Limb (tissue), 2 donors: ENCODE measurements around the gene LSAMP.
"Not testable (repeated sequence)": the region's sequence is repeated elsewhere in the genome, so short reads cannot be mapped to it uniquely, and the experiment has no call there.

Source experiments
- DNase-seq, 2 donors: peaks; one replicate each; pipeline ENCODE4 v3.0.0-alpha.2; 2016; ENCODE audit errors: extremely low spot score in 2 of 2

Gene LSAMP

GRCh38 chr3:116118475-116119169, 326.7 kb downstream of the LSAMP start:
- no peak for DNase-seq

GRCh38 chr3:116114586-116114985, 330.7 kb downstream of the LSAMP start:
- DNase-seq = no peak

- DNase-seq = no peak
Measured at GRCh38 chr3:116112696-116113095, 332.6 kb downstream of the LSAMP start.

- DNase-seq = no peak
Measured at GRCh38 chr3:116111765-116112164, 333.5 kb downstream of the LSAMP start.

GRCh38 chr3:116103868-116104530, 341.3 kb downstream of the LSAMP start:
- DNase-seq = no peak

- no peak for DNase-seq
Measured at GRCh38 chr3:116102037-116102436, 343.2 kb downstream of the LSAMP start.

- DNase-seq = no peak
Measured at GRCh38 chr3:116097226-116097625, 348.1 kb downstream of the LSAMP start.

- DNase-seq = no peak
Measured at GRCh38 chr3:116096631-116097030, 348.7 kb downstream of the LSAMP start.

- no peak for DNase-seq
Measured at GRCh38 chr3:116093374-116093773, 351.9 kb downstream of the LSAMP start.

GRCh38 chr3:116087426-116087825, 357.9 kb downstream of the LSAMP start:
- peak in 1 of 2 donors; percentile 29 for DNase-seq

GRCh38 chr3:116084999-116085791, 360.1 kb downstream of the LSAMP start:
- no peak for DNase-seq

GRCh38 chr3:116083683-116084082, 361.6 kb downstream of the LSAMP start:
- no peak for DNase-seq

- DNase-seq = no peak
Measured at GRCh38 chr3:116078561-116078960, 366.7 kb downstream of the LSAMP start.

GRCh38 chr3:116077557-116077956, 367.7 kb downstream of the LSAMP start:
- no peak for DNase-seq

- no peak for DNase-seq
Measured at GRCh38 chr3:116077059-116077458, 368.2 kb downstream of the LSAMP start.

- not testable (repeated sequence) for DNase-seq
Measured at GRCh38 chr3:116070516-116071278, 374.6 kb downstream of the LSAMP start.

- no peak for DNase-seq
Measured at GRCh38 chr3:116070061-116070460, 375.2 kb downstream of the LSAMP start.

GRCh38 chr3:116069024-116069423, 376.3 kb downstream of the LSAMP start:
- DNase-seq = no peak

GRCh38 chr3:116067326-116067725, 378.0 kb downstream of the LSAMP start:
- no peak for DNase-seq

GRCh38 chr3:116065501-116065900, 379.8 kb downstream of the LSAMP start:
- no peak for DNase-seq

- no peak for DNase-seq
Measured at GRCh38 chr3:116064646-116065045, 380.6 kb downstream of the LSAMP start.
